HepG2 (cell line): ENCODE data around the gene SAMD5. TPM values are rescaled to one million over a fixed set of nuclear protein-coding genes. Genes with fewer than 3 reads are reported as not detected.

Source experiments
- ATAC-seq: fragments of 200-7000 bp; cut with Tn5 transposase; 3 replicates; pipeline ENCODE4 v1.9.1; 2020; ENCODE audit warnings: mild to moderate bottlenecking, moderate library complexity
- BruUV-seq: library from RNA; stranded (reverse); fragments of 400-500 nt; replicated peaks from 2 replicates; lab custom pipeline; 2021; lab: Mats Ljungman, UMichigan
- CTCF ChIA-PET: fragments of 300-600 bp; formaldehyde crosslinking; extraction: SDS; loops from one replicate; lab custom pipeline; 2021; ENCODE audit warnings: low total read pairs, inconsistent platforms, low intra/inter-chr PET ratio; lab: Yijun Ruan, JAX
- POLR2A ChIA-PET: fragments of 350-600 bp; sonication (Branson Sonifier 250); formaldehyde crosslinking; loops from one replicate; lab custom pipeline; 2020; ENCODE audit warnings: antibody characterized with exemption, inconsistent platforms; lab: Yijun Ruan, JAX
- DNase-seq: peaks from one replicate; pipeline ENCODE4 v3.0.0-alpha.2; 2015; ENCODE audit warnings: low spot score
- FAIRE-seq: peaks from 3 replicates; lab custom pipeline; 2011; peaks lifted over from hg19 to GRCh38; lab: Jason Lieb, UNC
- H2AFZ ChIP-seq: one replicate; pipeline ENCODE4 v1.6.1; 2011; ENCODE audit warnings: low read length, inconsistent platforms
- H3K27ac ChIP-seq: fragments of 300-600 bp; 3 replicates; pipeline ENCODE4 v1.8.0; 2011; ENCODE audit warnings: mixed run types, mild to moderate bottlenecking, mixed read lengths, low read length, inconsistent platforms; ENCODE audit not compliant: insufficient read depth; ENCODE audit errors: extremely low read length
- H3K27me3 ChIP-seq, 2 experiments: fragments of 200-600 bp in 1 of 2; 2 replicates in 1 of 2; 3 replicates in 1 of 2; pipeline versions ENCODE4 v1.6.0 to v1.8.0; 2011; ENCODE audit warnings: low read length in 2 of 2, mild to moderate bottlenecking in 2 of 2, moderate library complexity in 2 of 2, inconsistent platforms in 1 of 2; ENCODE audit not compliant: insufficient read depth in 2 of 2, control insufficient read depth in 1 of 2
- H3K36me3 ChIP-seq, 2 experiments: fragments of 200-600 bp in 1 of 2; replicated peaks in 1 of 2; 2 replicates in 1 of 2; 3 replicates in 1 of 2; pipeline versions ENCODE4 v1.5.1 to v1.8.0; 2011; ENCODE audit warnings: low read length in 2 of 2, inconsistent platforms in 1 of 2; ENCODE audit not compliant: insufficient read depth in 2 of 2, control insufficient read depth in 1 of 2
- H3K4me1 ChIP-seq: 2 replicates; pipeline ENCODE4 v1.5.1; 2012; ENCODE audit warnings: low read length, inconsistent platforms; ENCODE audit not compliant: insufficient read depth
- H3K4me2 ChIP-seq: 2 replicates; pipeline ENCODE4 v1.6.0; 2011; ENCODE audit warnings: low read depth, low read length, inconsistent platforms
- H3K4me3 ChIP-seq, 3 experiments: fragments of 200-600 bp in 1 of 3; sonication (generic), shearing (Covaris generic) in 1 of 3; replicated peaks in 1 of 3; 2 replicates each; pipeline ENCODE4 v1.5.1; 2011 to 2016; ENCODE audit warnings: low read length in 3 of 3, inconsistent platforms in 2 of 3, low read depth in 2 of 3, mild to moderate bottlenecking in 2 of 3, control low read depth in 1 of 3, mixed read lengths in 1 of 3; ENCODE audit not compliant: insufficient read depth in 1 of 3
- H3K79me2 ChIP-seq: one replicate; pipeline ENCODE4 v1.6.1; 2011; ENCODE audit warnings: low read length, inconsistent platforms; ENCODE audit not compliant: insufficient read depth
- H3K9ac ChIP-seq: 2 replicates; pipeline ENCODE4 v1.6.0; 2011; ENCODE audit warnings: mild to moderate bottlenecking, low read depth, low read length, inconsistent platforms; ENCODE audit not compliant: insufficient read depth
- H3K9me3 ChIP-seq: 2 replicates; pipeline ENCODE4 v1.5.1; 2012; ENCODE audit warnings: mild to moderate bottlenecking, low read length
- H4K20me1 ChIP-seq: 2 replicates; pipeline ENCODE4 v1.6.0; 2011; ENCODE audit warnings: inconsistent platforms, mild to moderate bottlenecking, low read length, moderate library complexity; ENCODE audit not compliant: insufficient read depth
- ARID5B ChIP-seq: IDR thresholded peaks from 2 replicates; pipeline ENCODE4 v1.4.0; 2020; ENCODE audit warnings: mild to moderate bottlenecking, missing genetic modification reagents
- ATF3 ChIP-seq: sonication (generic); formaldehyde crosslinking; IDR thresholded peaks from 2 replicates; pipeline ENCODE4 v1.4.0; 2020; ENCODE audit warnings: missing genetic modification reagents
- HOXA5 ChIP-seq: sonication (generic); formaldehyde crosslinking; IDR thresholded peaks from 2 replicates; pipeline ENCODE4 v1.4.0; 2020; ENCODE audit warnings: missing genetic modification reagents
- MED1 ChIP-seq: sonication (generic); formaldehyde crosslinking; IDR thresholded peaks from 2 replicates; pipeline ENCODE4 v1.4.0; 2020; ENCODE audit warnings: missing genetic modification reagents
- MIXL1 ChIP-seq: IDR thresholded peaks from 2 replicates; pipeline ENCODE4 v1.6.1; 2016
- SIX1 ChIP-seq: sonication (generic); formaldehyde crosslinking; IDR thresholded peaks from 2 replicates; pipeline ENCODE4 v1.4.0; 2020; ENCODE audit warnings: missing genetic modification reagents, borderline replicate concordance
- TEAD3 ChIP-seq: optimal IDR thresholded peaks from 2 replicates; pipeline ENCODE3; 2016; ENCODE audit warnings: borderline replicate concordance
- ZBTB34 ChIP-seq: sonication (generic); formaldehyde crosslinking; IDR thresholded peaks from 2 replicates; pipeline ENCODE4 v1.8.0; 2022; ENCODE audit warnings: mild to moderate bottlenecking, missing genetic modification reagents
- ZIK1 ChIP-seq: sonication (generic); formaldehyde crosslinking; IDR thresholded peaks from 2 replicates; pipeline ENCODE4 v1.5.0; 2020; ENCODE audit warnings: mild to moderate bottlenecking, low read depth, missing genetic modification reagents, borderline replicate concordance
- ZMYM3 ChIP-seq: sonication (generic); formaldehyde crosslinking; IDR thresholded peaks from 2 replicates; pipeline ENCODE4 v1.5.1; 2020; ENCODE audit warnings: mild to moderate bottlenecking, missing genetic modification reagents
- ZNF362 ChIP-seq: sonication (generic); formaldehyde crosslinking; IDR thresholded peaks from 2 replicates; pipeline ENCODE4 v1.4.0; 2020; ENCODE audit warnings: missing genetic modification reagents, mild to moderate bottlenecking, borderline replicate concordance
- ZNF550 ChIP-seq: sonication (generic); formaldehyde crosslinking; IDR thresholded peaks from 2 replicates; pipeline ENCODE4 v1.4.0; 2020; ENCODE audit warnings: mild to moderate bottlenecking, missing genetic modification reagents, borderline replicate concordance
- ZNF629 ChIP-seq: sonication (generic); formaldehyde crosslinking; conservative IDR thresholded peaks from 2 replicates; pipeline ENCODE4 v1.5.0; 2020; ENCODE audit warnings: missing genetic modification reagents
- ZSCAN30 ChIP-seq: sonication (generic); formaldehyde crosslinking; IDR thresholded peaks from 2 replicates; pipeline ENCODE4 v1.5.0; 2020; ENCODE audit warnings: mild to moderate bottlenecking, missing genetic modification reagents
- WGBS: methylation state at CpG from one replicate; pipeline ENCODE4 v1.1.6; 2017; ENCODE audit warnings: low lambda C conversion rate; 5-methylcytosine and 5-hydroxymethylcytosine counted together
- in situ Hi-C: cut with HindIII; loops from 2 replicates; pipeline ENCODE4 v1.10.0; 2017; ENCODE audit warnings: low pct_unique_long_range_greater_than_20kb; ENCODE audit not compliant: extremely low pct_ligation_motif_present
- intact Hi-C: fragments of 100-400 bp; cut with micrococcal nuclease; formaldehyde crosslinking; loops from one replicate; pipeline ENCODE4 v1.10.0; 2022; ENCODE audit not compliant: unreplicated experiment
- polyA plus RNA-seq, 8 experiments: library from polyadenylated mRNA; depleted of rRNA in 3 of 8; stranded (reverse) in 7 of 8; unstranded in 1 of 8; fragments of >200 nt; fragmentation: Illumina TruSeq in 4 of 8; extraction: Trizol in 4 of 8; gene quantifications; 2 replicates each; pipeline versions ENCODE4 v1.2.1 to v1.2.3, GENCODE V29; 2011 to 2016; ENCODE audit warnings: low read depth in 4 of 8, missing spikeins in 1 of 8, mixed read lengths in 1 of 8; ENCODE audit not compliant: insufficient read depth in 1 of 8
- total RNA-seq, 5 experiments: library from RNA; depleted of rRNA; stranded (reverse); fragments of >200 nt; fragmentation: Illumina TruSeq; extraction: Trizol; gene quantifications; 2 replicates each; pipeline ENCODE4 v1.2.3, GENCODE V29; 2016; ENCODE audit warnings: low read depth in 1 of 5

SAMD5 gene
- total and polyA plus RNA-seq, 2 of the 13 experiments (the other 11 are each of a cell fraction or from before 2014, with no cell fraction given) = 0.02 to 0.07 TPM

- Histone ChIP-seq H3K9ac (no peak overlapping the region), H3K9me3 (peaks cover 6% of the 10 kb centered on the region; the same call in 1 of the 2 replicates), H3K27me3 (no peaks in the 10 kb centered on the region), H3K79me2 (no peaks in the 10 kb centered on the region), H3K27ac (no peak overlapping the region), H2AFZ (no peak overlapping the region), H3K36me3 (no peaks in the 10 kb centered on the region), H3K4me1 (no peaks in the 10 kb centered on the region), H4K20me1 (no peaks in the 10 kb centered on the region), H3K4me2 (no peak overlapping the region), H3K4me3 (no peak overlapping the region)
- FAIRE-seq (no peak), DNase-seq (no peak), ATAC-seq (peak; percentile 71; the same call in 2 of the 3 replicates)
- ChIA-PET CTCF (no interaction called here), POLR2A (no interaction called here)
- no TSS peak for BruUV-seq
- WGBS = under 1% methylated on average over 2 of the region's 2 CpGs
- TF ChIP-seq SIX1 (CRISPR knock-in tag) = no peak
- TF ChIP-seq ZMYM3 = no peak
- TF ChIP-seq TEAD3 (CRISPR knock-in tag) = no peak
- no peak for TF ChIP-seq ZNF629 (CRISPR knock-in tag)
- no peak for TF ChIP-seq HOXA5 (CRISPR knock-in tag)
- TF ChIP-seq MIXL1 = no peak
- no peak for TF ChIP-seq ZIK1 (CRISPR knock-in tag)
- no peak for TF ChIP-seq ATF3 (CRISPR knock-in tag)
- no peak for TF ChIP-seq ARID5B (CRISPR knock-in tag)
- no peak for TF ChIP-seq ZNF550
- TF ChIP-seq ZNF362 (CRISPR knock-in tag) = no peak
- no peak for TF ChIP-seq ZSCAN30 (CRISPR knock-in tag)
- no peak for TF ChIP-seq MED1
- no peak for TF ChIP-seq ZBTB34 (CRISPR knock-in tag)
- intact Hi-C loops (no loop called here), in situ Hi-C loops (no loop called here)
These were observed 39.9 kb upstream of the SAMD5 start for GRCh38 chr6:147468634-147469033.
